ENCODE data around the gene FUT1.

- TF ChIP-seq RFX5 (IDR thresholded peaks at IDR 0.05; ENCODE audit: low read length) (no peak), USF2 (IDR thresholded peaks at IDR 0.05; ENCODE audit: borderline replicate concordance, low read depth, low read length) (no peak)
These were observed 21.0 kb downstream of the FUT1 start for GRCh38 chr19:48731452-48731851.
